GM20000 (cell line): ENCODE results near the gene TRMT2B.
A peak's percentile ranks its signal among the peaks of the same experiment; 100 is the strongest.
"Not testable (repeated sequence)": the region's sequence is repeated elsewhere in the genome, so short reads cannot be mapped to it uniquely, and the experiment has no call there.

Source experiments
- DNase-seq: peaks from one replicate; pipeline ENCODE4 v3.0.0; 2012; ENCODE audit warnings: low spot score
- CTCF ChIP-seq: IDR thresholded peaks from 2 replicates; pipeline ENCODE4 v1.5.1; 2012; ENCODE audit warnings: mild to moderate bottlenecking, control low read depth; ENCODE audit errors: extremely low read depth, missing control alignments

TRMT2B gene

GRCh38 chrX:101078716-101079598, 27.0 kb upstream of the TRMT2B start, which contains the start of gene TMEM35A:
Gene TMEM35A, plus strand, starts transcription at chrX:101078879. Its CDS starts 124 bp downstream, at chrX:101079003.
- DNase-seq: no peak
- no peak for TF ChIP-seq CTCF

GRCh38 chrX:101071582-101071981, 19.7 kb upstream of the TRMT2B start:
- no peak for DNase-seq
- TF ChIP-seq CTCF: no peak

GRCh38 chrX:101062176-101062575, 10.3 kb upstream of the TRMT2B start:
- no peak for TF ChIP-seq CTCF
- no peak for DNase-seq

- DNase-seq: peak; percentile 34
- no peak for TF ChIP-seq CTCF
Measured at GRCh38 chrX:101057093-101057714, 5.3 kb upstream of the TRMT2B start.

- not testable (repeated sequence) for DNase-seq
Measured at GRCh38 chrX:101056551-101056950, 4.6 kb upstream of the TRMT2B start.

GRCh38 chrX:101051153-101051548, 760 bp downstream of the TRMT2B start:
- DNase-seq: peak; percentile 4
- no peak for TF ChIP-seq CTCF

- no peak for DNase-seq
- no peak for TF ChIP-seq CTCF
Measured at GRCh38 chrX:101040197-101040596, 11.7 kb downstream of the TRMT2B start.
